HT-29 (cell line): ENCODE results near the gene FBXW8. TPM values are rescaled to one million over a fixed set of nuclear protein-coding genes. Genes with fewer than 3 reads are reported as not detected.

Experiments
- DNase-seq: peaks from one replicate; pipeline ENCODE4 v3.0.0-alpha.2; 2015; ENCODE audit warnings: low spot score
- total RNA-seq: library from RNA; depleted of rRNA; stranded (reverse); fragments of >200 nt; shearing (Covaris generic); gene quantifications from 2 replicates; pipeline ENCODE4 v1.2.3, GENCODE V29; 2014

FBXW8 gene
- total RNA-seq, 1 experiment from 2014 or later = 13.1 TPM

DNA sequence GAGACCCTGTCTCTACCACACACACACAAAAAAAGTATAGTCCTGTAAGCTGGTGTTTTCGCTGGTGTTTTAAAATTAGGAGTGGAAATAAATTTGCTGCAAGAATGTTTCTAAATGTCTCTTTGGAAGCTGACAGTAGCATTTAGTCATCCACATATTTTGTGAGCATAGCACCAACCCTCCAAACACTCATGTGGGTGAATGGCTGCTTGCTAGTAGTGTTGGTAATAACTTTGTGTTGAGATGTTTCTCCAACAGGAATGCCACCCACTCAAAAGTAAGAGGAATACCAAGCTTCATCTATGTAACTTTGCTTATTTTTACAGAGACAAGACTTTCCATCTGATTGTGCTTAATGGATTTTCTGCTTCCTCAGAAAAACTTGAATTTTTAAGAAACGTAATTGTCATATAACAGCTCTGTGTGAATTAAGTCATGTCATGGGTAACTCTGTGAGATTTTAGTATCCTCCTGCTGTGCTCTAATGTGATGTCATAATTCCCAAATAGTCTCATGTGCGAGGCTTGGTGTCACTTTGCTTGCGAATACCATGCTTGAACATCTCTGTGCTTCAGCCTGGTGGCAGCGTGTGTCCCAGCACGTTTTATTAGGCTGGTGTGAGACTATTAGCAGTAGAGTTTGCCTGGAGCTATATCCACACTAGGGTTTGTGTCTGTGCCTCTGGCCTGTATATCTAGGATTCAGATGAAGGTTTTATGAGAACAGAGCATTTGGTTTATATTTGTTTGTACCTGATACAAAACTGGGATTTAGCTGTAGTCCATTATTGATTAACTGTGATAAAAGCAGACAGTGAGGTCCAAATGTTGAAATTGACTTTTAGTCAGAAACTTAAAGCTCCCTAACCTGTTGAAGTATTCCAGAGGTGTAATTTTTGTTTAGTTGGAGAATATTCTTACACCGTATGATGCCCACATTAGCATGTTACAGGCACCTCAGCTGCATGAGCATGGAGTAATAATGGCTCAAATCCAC, 80.5 kb downstream of the FBXW8 start:
- no peak for DNase-seq

DNA sequence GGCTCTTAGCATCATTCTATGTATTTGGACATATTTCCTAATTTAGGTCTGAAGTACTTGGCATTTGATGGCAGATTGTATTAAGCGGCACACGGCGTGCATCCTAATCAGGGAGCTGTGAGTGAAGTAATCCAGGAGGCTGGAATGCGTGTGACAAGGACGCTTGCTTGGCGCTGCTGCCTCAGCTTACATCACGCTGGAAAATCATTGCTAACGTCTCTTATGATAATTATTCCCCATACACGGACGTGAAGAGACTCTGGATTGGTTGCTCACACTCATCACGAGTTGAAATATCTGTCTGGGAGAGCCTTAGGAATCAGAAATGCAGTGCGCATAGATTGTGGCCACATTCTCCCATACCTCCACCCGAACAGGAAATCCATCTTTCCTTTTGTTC, 85.3 kb downstream of the FBXW8 start:
- no peak for DNase-seq

DNA sequence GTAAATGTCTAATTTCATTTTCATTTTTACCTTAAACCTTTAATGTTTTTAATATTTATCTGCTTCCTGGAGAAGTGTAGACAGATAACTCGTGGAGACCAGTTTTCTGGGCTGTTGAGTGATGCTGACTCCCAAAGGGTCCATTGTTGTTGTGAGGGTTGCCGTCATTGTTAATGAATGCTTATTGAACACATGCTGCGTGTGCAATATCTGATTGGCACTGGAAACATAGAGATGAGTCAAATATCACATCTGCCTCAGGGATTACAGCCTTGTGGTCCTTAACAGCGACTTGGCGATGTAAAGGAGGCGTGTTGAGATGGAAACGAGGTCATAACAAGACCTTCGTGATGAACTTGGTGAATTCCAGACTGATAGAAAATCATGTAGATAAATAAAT, 85.9 kb downstream of the FBXW8 start:
- DNase-seq = no peak

DNA sequence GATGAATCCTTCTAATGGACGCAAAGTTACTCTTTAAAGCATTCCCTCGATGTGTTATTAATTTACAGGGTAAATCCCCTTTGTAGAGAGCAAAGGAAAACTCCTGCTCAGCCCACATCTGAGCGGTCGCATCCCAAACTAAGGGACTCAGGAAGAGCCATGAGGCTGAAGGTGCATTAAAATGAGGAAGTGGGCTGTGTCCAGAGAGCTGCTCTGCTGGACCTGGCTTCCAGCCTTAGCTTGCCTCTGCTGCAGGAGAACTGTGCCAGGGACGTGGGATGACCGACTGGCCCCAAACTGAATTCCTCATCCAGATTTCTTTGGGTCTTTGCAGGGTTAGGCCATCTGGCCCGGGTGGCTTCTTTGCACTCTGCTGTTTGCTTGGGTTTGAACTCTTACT, 88.3 kb downstream of the FBXW8 start:
- no peak for DNase-seq

DNA sequence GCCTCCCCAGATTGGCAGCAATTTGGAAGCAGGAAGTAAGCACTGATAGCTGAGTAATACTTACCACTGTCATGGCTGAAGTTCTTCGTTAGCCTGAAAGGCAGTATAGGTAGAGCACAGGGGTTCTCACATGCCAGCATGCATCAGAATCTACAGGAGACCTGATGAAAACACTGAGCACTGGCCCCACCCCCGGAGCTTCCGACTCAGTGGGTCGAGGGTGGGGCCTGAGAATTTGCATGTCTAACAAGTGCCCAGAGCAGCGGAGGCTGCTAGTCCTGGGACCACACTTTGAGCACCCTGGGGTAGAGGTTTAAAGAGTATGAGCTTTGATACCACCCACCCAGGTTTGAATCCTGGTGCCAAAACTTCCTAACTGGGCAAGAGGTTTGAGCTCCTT, 89.6 kb downstream of the FBXW8 start:
- DNase-seq = no peak

DNA sequence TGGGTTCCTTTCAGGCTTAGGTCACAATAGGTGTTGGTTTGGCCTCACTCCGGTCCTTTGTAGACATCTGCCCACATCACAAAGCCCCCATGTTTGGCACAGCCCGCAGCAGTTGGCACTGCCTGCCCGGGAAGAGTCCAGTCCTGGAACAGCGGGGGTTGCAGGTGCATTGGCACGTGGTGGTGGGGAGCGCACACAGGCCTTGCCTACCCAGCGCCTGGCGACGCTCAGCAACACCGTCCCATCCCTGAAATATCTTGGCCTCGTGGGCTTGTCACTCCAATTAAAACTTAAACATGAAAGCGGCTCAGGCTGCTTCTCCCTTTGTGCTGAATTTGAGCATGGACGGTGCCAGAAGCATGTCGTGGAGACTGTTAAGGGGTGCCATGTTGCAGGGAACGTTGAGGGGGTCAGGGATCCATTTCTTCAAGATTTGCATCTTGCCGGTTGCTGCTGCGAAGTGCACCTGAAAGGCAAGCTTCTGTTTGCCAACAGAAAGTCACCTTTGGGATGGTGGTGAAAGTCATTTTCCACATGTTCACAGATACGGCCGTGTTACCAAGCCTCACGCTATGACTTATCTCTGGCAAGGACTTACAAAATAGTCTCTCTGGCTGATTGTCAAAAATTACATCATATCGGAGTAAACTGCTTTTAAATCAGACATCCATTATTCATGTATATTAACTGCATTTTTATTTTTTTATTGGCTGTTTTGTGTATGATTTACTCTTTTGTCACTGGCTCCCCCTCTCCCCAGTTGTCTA, 91.5 kb downstream of the FBXW8 start:
- DNase-seq = no peak

DNA sequence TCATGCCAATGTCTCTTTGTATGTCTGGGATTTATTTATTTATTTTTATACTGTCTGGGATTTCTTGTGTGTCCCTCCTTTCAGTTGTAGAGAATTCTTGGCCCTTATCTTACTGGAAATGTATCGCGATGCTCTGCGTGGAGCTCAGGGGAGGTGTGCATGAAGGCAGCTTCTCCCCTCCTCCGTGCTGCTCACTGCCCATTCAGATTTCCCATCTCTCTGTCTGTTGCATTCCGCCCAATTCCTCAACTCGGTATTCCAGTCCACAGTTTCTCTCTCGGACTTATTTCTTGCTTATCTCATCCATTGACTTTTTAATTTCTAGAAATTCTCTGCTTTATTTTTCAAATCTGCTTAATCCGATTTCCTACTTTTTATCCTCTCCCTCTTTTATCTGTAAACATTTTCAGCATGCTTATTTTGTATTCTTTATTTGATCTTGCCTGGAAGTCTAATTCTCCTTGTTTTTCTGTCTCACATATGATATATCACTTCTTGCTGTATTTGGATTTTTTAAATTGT, 93.2 kb downstream of the FBXW8 start:
- no peak for DNase-seq

DNA sequence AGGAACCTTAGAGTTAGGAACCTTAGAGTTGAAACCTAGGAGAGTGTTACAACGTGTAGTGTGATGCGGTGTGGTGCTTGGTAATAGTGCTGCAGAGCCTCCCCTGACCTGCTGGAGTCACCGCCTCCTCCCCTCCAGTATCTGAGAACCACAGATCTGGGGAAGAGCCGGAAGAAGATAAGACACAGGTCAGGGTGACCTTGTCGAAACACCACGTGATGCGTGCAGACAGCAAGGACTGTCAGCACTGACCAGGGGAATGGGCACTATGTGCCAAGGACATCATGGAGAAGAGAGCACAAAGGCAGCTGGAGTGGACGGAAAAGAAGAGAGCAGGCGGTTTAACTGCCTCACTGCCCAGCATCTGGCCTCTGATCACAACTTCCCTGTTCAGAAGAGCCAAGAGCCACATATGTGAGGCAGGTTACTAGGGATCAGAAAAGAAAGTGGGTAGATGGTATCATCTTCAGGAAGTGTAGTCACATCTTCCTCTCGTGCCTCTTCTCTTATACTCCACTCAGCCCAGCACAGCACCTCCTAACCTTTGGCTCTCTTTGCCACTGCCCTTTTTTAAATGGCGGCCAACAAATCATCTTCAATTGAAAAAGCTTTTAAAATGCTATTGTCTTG, 94.8 kb downstream of the FBXW8 start:
- DNase-seq = no peak

DNA sequence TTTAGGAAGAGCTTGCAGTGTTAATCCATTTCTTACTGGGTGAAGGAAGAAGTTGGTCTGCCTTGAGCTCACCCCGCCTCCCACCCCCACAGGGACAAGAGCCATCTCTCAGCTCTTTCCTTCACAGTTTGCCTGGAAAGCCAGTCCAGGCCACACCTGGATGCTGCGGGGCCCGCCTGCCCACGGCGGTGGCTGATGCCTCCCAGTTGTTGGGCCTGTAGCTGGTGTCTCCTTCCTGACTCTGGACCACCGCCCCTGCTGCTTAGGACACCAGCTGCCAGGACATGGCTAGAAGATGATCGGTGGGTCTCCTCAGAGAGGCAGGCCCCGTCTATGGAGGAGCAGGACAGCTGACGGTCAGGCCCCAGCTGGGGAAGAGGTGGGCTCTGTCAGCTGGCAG, 95.6 kb downstream of the FBXW8 start:
- DNase-seq = no peak

DNA sequence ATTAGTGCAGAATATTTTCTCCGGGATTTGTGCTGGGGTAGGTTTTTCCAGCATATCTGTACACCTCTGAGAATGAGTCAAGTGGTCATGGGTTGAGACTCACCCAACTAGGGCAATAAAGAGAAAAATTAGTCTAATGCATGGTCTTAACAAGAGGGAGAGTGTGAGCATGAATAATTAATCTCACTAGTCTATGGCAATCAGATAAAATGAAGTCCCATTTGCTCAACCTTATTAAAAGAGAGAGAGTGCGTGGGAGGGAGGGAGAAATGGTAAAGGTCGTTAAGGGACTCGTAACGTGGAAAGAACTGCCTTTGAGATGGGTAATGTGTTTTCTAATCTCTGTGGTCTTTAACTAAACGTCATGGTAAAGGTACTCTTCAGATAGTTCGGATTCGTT, 96.8 kb downstream of the FBXW8 start:
- no peak for DNase-seq

DNA sequence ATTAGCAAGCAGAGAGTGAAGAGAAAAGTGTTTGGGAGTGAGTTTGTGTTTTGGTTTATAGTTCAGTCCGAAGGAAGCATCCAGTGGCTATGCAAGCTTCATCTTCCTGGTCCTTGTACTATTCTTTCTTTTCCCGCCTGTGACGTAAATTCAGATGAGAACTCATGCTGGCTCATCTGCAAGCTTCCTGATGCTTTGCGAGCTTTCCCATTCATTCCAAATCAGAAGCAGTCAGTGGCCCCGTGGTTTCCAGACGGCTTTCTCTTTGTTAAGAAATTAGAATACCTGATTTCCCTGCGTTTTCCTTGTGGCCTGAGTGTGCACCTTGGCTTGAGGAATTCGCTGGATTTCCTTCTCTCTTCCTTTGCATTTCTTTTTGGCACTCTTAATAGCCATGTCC, 99.0 kb downstream of the FBXW8 start:
- DNase-seq = no peak

DNA sequence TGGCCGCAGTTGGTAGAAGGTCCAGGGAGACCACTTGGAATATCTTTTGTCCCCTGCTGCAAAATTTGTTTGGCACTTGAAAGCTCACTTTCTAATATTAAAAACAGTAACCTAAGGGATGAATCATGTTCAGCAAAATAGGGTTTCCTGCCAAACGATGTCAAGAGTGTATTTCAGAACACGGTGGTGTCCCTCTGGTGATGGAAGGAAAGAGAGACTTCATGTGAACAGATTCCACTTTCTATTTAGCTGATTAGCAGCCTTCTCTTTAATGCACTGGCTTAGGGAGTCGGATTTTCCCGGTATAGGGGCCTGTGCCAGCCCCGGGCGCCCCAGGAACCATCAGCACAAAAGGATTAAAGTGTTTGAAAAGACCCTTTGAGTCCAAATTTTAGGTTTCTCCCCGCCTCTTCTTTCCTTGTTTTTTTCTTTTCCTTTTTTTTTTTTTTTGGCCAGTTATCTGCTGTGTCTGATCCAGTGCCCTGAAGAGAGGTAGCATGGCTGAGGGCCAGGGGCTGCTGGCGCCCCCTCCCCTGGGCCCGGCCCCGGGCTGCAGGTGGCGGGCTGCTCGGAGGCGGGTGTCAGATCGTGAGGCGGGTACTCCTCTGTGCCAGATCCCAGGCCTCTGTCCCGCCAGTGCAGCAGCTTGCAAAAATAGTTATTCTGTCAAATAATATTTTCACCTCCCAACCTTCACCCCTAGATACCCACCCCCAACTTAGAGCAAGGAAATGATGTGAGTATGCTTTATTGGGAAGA, 100.1 kb downstream of the FBXW8 start:
- no peak for DNase-seq

DNA sequence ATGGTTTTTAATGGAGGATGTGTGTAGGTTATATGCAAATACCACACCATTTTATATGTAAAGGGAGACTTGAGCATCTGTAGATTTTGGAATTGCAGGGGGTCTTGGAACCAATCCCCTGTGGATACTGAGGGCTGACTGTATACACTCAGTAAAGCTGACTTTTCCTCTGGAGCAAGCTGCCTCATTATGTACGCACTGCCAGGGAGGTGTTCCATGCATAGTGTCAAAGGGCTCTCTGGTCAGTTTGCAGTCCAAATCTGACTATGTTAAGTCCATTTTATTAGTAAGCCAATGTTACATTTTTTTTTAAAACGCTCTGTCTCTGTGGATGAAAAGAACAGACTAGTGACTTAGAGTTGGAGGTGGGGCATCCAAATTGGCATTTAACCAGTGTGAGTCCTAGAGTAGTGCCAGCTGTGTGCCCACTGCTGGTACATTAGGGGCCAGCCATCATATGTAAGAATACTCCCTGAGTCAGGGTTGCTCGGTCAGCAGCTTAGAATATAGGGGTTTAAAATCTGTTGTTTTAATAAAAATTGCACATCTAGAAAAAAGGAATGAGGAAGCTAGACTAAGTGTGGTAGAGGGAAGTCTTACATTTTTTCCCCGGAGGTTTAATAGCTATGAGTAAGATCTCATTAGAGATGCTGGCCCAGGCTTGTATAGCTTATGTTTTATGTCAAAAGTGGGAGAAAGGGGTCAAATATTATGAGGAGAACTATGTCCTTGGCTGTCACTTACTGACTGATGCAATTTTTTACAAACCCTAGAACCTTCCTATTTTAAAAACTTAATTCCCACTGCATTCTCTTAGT, 101.4 kb downstream of the FBXW8 start:
- no peak for DNase-seq

DNA sequence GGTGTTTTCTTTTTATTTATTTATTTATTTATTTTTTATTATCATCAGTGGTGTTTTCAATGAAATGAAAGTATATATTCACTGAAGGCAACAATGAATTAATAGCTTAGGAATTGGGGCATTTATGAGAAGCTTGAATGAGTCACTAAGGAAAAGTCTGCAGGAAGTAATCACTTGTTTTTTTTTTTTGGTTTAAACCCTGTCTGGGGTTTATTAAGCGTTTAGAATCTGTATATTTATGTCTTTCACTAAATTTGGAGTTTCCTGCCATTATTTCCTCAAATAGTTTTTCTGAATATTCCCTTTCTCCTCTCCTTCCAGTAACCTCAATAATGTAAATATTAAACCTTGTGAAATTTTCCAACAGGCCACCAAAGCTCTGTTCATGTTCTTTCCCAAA, 103.0 kb downstream of the FBXW8 start:
- DNase-seq = no peak

DNA sequence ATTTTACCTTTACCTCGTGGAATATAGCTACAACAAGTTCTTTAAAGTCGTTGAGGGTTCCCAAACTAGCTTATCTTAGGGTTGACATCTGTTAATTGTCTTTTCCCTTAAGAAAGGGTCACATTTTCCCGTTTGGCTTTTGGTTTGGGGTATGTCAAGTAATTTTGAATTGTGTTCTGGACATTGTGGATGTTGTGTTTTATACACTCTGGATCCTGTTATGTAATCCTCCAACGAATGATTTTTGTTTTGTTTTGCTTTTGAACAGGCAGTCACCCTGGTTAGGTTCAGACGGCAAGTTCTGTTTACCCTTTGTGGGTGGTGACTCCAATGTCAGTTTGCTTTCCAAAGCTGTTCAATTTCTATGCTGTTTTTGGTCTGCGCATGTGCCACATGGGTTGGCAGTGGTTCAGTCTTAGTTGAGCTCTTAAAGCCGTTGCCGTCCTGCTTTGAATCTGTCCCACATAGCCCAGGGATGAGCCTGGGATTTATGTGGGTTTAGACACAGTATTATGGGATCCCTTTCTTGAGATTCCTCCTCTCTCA, 103.7 kb downstream of the FBXW8 start:
- no peak for DNase-seq

DNA sequence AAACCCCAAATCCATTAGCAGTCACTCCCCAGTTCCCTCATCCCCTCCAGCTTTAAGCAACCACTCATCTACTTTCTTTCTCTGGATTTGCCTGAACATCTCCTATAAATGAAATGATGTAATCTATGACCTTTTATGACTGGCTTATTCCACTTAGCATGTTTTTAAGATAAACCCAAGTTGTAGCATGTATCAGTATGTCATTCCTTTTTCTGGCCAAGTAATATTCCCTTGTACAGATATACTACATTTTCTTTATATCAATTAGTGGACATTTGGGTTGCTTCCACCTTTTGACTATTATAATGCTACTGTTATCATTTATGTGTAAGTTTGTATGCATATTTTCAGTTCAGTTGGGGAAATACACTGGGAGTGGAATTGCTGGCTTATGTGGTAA, 105.1 kb downstream of the FBXW8 start:
- DNase-seq = no peak

DNA sequence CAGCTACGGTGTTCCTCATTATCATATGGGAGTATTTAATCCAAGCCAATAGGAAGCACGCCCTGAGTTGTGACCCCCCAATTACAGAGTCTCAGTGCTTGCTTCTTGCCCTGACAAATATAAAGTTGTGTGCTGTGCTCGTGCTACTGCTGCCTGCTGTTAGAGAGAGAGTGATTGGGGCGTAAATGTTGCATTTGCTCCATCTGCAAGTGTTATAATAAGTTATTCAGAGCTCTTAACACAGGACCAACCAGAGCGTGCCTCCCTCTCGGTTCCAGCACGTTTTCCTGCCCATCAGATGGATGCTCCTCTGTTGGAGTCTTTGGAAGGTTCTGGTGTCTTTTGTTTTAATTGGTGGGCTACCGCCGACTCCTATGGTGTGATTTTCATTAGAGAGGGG, 107.1 kb downstream of the FBXW8 start:
- DNase-seq = no peak

DNA sequence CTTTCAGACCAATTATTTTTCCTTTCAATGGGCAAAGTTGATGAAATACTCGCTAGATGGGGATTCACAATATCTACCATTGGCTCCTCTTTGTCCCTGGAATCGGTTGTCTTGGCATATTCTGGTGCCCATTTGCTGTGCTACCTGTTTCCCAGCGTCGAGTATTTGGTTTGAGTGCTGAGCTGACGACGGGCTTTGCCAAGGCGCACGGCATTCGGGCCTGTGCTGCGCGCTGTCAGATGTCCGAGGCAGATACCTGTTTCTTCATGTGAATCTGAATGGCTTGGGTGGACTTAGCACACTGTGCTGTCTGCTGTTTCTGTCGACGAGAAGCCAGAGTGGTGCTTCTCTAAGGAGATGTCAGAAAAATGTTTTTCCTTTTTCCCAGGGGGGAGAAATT, 107.5 kb downstream of the FBXW8 start:
- no peak for DNase-seq

DNA sequence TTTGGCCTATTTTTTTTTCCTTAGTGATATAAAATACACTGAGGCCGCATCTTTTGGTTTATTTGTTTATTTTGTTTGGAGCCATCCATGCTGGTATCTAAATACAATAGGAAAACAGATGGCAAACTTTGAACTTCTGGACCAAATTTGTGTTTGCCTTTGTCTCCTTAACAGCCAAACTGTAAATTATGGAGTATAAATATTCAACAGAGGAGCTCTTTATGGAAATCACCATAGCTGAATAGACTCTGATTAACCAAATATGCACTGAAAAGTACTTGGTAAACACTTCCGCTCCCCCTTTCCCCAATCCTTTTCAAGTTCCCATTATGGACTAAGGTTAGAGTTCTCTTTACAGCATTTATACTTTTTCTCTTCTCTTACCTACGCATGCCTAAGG, 107.9 kb downstream of the FBXW8 start:
- DNase-seq = no peak

DNA sequence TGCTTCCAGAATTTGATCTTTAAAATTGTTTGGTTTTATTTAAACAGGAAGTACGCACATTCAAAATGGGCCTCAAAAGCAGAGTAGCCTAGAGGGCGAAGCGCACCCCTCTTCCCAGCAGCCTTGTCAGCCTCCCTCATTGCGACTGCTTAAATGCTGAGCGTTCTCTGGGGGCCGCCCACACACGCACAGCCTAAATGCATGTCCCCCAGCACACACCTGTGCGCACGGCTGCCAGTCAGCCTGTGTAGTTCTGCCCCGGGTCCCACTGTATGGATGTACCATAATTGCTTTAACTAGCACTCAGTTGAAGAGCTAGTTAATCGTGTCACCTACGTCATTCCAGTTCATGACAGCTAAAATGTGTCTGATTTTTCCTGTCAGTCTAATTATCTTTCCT, 109.1 kb downstream of the FBXW8 start:
- no peak for DNase-seq
